ENCODE measurements around the gene TRIP12. TPM values are rescaled to one million over a fixed set of nuclear protein-coding genes. Genes with fewer than 3 reads are reported as not detected.

Gene TRIP12
- total and polyA plus RNA-seq, 2 donors (not counting 3 experiments of a cell fraction or from before 2014, with no cell fraction given), result 53.8 to 278 TPM

- CTCF ChIA-PET, result interaction anchor here (1.2 to 3.1 kb wide), 6 partner anchors 9 to 129 kb away, joined by 4 to 50 read pairs (median 9); no protein-coding TSS in a partner anchor
- Histone ChIP-seq H3K4me2 (ENCODE audit: insufficient read depth, low read length) (no peak overlapping the region), H3K36me3 (ENCODE audit: control insufficient read depth in 2 of 2, extremely low read depth in 1 of 2, insufficient read depth in 2 of 2, low read length in 2 of 2) (peaks cover 0 to 2% of the 10 kb centered on the region in 2 experiments), H3K9me1 (replicated peaks; ENCODE audit: control insufficient read depth, extremely low read depth, insufficient read depth, low read length) (no peaks in the 10 kb centered on the region), H3K27ac (ENCODE audit: insufficient read depth, low read depth, low read length) (no peak overlapping the region), H3K9ac (replicated peaks; ENCODE audit: extremely low read depth, insufficient read depth, low read length) (no peak overlapping the region), H3K9me3 (replicated peaks; ENCODE audit: control insufficient read depth, insufficient read depth, low read length) (no peaks in the 10 kb centered on the region), H3K79me2 (ENCODE audit: control insufficient read depth, insufficient read depth, low read length) (peaks cover 97% of the 10 kb centered on the region), H4K20me1 (replicated peaks; ENCODE audit: control insufficient read depth, extremely low read depth, insufficient read depth, low read length) (peaks cover 27% of the 10 kb centered on the region), H3K4me1 (ENCODE audit: control insufficient read depth, extremely low read depth, insufficient read depth, low read length) (no peaks in the 10 kb centered on the region), H2AFZ (ENCODE audit: low read depth, low read length) (no peak overlapping the region), H3K4me3 (replicated peaks in 1 of 3; ENCODE audit: insufficient read depth in 1 of 3, low read depth in 1 of 3, low read length in 3 of 3) (no peak overlapping the region), H3K27me3 (ENCODE audit: control insufficient read depth in 2 of 2, insufficient read depth in 2 of 2, low read length in 2 of 2) (no peaks in the 10 kb centered on the region)
- DNase-seq (ENCODE audit: low read depth, low spot score) (no peak), FAIRE-seq (no peak)
- dilution Hi-C loops (cut with MboI; ENCODE audit: extremely low pct_ligation_motif_present, low sequenced_read_pairs), result no loop called here
- intact Hi-C loops (cut with micrococcal nuclease), result loop anchor here (2.0 kb wide), 1 partner anchor 109 kb away; no protein-coding TSS in a partner anchor
- POLR2A ChIA-PET, result no interaction called here
- no TSS peak for BruUV-seq (replicated peaks)
- TF ChIP-seq GATA2 (IDR thresholded peaks at IDR 0.05; ENCODE audit: insufficient read depth, insufficient read length, low read depth, low read length) (no peak), JUN (IDR thresholded peaks at IDR 0.05; ENCODE audit: borderline replicate concordance, insufficient read depth, insufficient read length, low read depth) (no peak), FOS (IDR thresholded peaks at IDR 0.05; ENCODE audit: borderline replicate concordance, insufficient read depth, low read length) (no peak), POLR2AphosphoS5 (IDR thresholded peaks at IDR 0.05; ENCODE audit: insufficient read depth, low read depth, low read length) (no peak)
- TF ChIP-seq, protein P1, sequence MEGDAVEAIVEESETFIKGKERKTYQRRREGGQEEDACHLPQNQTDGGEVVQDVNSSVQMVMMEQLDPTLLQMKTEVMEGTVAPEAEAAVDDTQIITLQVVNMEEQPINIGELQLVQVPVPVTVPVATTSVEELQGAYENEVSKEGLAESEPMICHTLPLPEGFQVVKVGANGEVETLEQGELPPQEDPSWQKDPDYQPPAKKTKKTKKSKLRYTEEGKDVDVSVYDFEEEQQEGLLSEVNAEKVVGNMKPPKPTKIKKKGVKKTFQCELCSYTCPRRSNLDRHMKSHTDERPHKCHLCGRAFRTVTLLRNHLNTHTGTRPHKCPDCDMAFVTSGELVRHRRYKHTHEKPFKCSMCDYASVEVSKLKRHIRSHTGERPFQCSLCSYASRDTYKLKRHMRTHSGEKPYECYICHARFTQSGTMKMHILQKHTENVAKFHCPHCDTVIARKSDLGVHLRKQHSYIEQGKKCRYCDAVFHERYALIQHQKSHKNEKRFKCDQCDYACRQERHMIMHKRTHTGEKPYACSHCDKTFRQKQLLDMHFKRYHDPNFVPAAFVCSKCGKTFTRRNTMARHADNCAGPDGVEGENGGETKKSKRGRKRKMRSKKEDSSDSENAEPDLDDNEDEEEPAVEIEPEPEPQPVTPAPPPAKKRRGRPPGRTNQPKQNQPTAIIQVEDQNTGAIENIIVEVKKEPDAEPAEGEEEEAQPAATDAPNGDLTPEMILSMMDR (IDR thresholded peaks at IDR 0.05; ENCODE audit: extremely low read depth in 1 of 2, insufficient read depth in 1 of 2, low read depth in 1 of 2, low read length in 2 of 2), result no peak
Measured at GRCh38 chr2:229910147-229910831, 11.5 kb downstream of the TRIP12 start.
